Measurements from ENCODE around the gene KLHL35.
A peak's percentile ranks its signal among the peaks of the same experiment; 100 is the strongest.

The KLHL35 gene

DNA sequence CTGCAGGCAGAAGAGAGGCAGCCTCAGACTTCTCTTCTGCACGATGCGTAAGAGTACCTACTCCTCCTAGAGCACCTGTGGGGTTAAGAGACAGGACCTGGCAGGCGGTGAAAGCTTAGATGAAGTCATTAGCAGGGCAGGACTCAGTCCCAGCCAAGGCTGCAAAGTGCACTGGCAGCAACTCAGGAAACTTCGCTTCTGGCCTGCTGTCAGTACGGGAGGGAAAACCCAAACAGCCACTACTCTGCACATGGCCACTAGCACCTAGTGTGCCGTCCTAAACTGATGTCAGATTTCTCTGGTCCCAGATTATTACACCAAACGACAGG, 8.8 kb upstream of the KLHL35 start:
- DNase-seq (ENCODE audit: low read depth), result no peak

DNA sequence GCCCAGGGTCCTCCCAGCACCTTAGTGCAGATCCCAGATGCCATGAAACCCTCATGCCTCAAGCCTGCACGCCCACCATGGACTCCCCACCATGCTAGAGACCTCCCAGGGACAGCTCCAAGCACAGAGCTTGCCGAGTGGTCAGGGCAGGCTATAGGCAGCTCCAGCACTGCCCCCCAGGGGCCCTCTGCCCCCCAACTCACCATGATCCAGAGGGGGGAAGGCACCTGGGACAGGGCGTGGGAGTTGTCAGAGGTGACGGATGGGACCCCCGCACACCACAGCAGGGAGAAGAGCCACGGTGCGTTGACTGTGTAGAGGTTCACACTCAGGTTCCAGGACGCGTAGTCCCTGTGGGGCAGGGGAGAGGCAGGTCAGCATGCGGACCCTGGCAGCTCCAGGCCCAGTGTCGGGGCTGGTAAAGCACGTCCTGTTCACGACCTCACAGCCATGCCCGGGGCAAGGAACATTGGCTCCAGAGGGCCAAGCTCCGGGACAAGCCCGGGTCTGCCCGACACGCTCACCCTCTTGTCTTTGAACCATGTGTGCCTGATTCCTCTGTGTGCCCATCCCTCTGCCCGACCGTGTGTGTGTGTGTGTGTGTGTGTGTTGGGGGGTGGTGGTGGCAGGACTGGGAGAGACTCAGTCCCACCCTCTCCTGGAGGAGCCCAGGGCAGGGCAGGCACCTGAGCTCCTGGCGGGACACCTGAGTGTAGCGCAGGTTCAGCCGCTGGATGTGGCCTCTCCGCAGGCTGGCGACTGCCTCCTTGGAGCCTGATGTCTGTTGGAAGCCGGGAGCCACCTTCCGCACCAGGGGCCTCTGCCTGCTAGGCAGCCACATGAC, 8.2 kb upstream of the KLHL35 start:
- DNase-seq (ENCODE audit: low read depth), result no peak

DNA sequence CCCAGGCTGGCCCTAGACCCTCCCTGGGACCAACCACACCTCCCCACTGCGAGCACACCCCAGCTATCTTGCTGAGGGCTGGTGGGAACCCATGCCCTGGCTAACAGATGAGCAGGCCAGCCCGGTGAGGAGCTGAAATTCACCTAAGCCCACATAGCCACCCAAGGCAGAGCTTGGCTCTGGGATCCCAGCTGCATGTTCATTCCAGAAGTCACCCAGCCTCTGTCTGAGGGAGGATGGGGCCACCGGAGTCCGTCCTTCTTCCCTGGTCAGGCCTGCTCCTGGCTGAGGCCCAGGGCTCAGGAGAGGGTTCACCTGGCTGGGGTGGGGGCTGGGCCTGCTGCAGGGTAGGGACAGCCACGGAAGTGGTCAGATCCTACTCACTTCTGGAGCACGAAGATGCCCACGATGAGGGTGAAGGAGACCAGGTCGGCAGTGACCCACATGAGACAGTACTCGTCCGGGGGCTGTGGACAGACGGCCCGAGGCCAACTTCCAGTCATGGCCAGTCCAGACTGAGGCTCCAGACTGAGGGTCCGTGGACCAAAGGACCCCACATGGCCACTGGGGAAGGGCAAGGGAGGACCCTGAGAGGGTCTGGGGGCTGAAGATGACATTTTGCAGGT, 6.6 kb upstream of the KLHL35 start:
- DNase-seq (ENCODE audit: low read depth), result no peak

DNA sequence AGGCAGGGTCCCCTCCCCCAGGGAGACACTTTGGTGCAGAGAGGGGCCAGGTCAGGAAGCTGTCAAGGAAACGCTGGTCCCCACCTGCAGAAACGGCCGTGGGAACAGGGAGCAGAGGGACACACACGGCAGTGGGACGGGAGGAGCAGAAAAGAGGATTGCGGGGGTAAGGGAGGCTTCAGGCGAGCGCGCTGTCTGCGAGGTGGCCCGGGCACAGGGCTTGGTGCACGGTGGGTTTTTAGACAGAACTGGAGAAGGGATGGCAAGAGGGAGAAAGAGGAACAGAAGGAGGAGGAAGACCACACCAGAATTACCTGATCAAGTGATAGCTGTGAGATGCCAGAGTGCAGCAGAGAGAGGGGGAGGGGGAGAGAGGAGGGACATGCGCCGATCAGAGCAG, 6.0 kb upstream of the KLHL35 start:
- DNase-seq (ENCODE audit: low read depth), result no peak

GRCh38 chr11:75437966-75438659, 5.1 kb upstream of the KLHL35 start:
- no peak for DNase-seq (ENCODE audit: low read depth)

GRCh38 chr11:75436806-75437205, 3.8 kb upstream of the KLHL35 start:
- DNase-seq (ENCODE audit: low read depth), result no peak

DNA sequence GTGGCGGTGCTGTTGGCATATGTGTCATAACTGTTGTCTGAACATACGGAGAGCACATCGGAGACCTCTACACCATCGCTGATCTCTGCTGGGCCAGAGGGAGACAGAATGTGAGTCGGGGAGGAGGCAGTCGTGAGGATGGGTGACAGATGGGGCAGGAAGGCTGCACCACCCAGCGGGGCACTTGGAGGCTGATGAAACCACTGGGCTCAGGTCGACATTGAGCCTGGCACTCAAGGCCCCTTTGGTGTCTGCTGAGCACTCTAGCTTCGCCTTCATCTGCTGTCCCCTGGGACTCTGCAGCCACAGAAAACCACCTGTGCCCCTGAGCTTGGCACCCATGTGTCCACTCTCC, 2.5 kb upstream of the KLHL35 start:
- DNase-seq (ENCODE audit: low read depth), result no peak

DNA sequence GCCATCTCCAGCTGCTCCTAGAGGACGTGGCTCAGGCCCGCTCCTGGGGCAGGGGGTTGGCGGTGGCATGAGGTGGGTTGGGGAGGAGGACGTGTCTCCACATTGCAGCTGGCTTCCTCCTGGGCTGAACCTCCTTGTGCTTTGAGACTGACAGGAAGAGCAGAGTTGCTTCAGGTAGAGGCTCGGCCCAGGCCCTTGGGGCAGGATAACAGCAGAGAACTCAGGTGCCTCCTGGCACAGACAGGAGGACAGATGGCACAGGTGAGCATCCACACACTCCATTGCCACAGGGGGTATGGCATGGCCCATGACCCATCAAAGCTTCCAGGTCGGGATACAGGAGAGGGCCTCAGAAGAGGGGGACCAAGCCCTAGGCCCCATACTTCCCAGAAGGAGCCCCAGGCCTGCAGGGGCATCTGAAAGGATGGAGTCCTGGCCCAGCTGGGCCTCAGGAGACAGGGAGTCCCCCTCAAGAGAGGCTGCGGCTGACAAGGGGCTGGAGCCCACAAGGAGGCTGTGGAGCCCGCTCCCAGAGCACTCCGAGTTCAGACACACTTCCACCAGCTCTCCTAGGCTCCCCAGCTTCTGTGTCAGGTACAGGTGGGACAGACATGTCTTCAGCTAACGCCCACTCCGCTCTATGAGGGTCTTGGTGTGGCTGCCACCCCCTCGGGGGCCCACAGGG, 2.0 kb upstream of the KLHL35 start:
- no peak for DNase-seq (ENCODE audit: low read depth)

DNA sequence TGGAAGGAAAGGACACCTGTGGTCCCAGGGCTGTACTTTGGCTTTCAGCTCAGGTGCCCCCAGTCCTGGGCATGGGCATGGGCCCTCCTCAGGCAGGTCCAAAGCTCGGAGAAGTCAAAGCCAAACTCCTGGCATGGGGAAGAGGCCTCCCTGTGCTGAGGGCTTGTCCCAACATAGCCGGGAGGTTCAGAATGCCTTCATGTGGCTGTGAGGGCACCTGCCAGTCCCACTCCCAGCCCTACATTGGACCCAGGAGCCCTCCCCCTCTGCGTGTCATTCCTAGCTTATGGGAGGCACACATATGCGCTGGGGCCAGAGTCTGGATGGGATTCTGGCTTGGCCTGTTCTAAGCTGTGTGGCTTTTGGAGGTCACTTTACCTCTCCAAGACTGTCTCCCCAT, 1.0 kb upstream of the KLHL35 start:
- DNase-seq (ENCODE audit: low read depth), result no peak

GRCh38 chr11:75433443-75433842, 440 bp upstream of the KLHL35 start:
- DNase-seq (ENCODE audit: low read depth), result no peak

DNA sequence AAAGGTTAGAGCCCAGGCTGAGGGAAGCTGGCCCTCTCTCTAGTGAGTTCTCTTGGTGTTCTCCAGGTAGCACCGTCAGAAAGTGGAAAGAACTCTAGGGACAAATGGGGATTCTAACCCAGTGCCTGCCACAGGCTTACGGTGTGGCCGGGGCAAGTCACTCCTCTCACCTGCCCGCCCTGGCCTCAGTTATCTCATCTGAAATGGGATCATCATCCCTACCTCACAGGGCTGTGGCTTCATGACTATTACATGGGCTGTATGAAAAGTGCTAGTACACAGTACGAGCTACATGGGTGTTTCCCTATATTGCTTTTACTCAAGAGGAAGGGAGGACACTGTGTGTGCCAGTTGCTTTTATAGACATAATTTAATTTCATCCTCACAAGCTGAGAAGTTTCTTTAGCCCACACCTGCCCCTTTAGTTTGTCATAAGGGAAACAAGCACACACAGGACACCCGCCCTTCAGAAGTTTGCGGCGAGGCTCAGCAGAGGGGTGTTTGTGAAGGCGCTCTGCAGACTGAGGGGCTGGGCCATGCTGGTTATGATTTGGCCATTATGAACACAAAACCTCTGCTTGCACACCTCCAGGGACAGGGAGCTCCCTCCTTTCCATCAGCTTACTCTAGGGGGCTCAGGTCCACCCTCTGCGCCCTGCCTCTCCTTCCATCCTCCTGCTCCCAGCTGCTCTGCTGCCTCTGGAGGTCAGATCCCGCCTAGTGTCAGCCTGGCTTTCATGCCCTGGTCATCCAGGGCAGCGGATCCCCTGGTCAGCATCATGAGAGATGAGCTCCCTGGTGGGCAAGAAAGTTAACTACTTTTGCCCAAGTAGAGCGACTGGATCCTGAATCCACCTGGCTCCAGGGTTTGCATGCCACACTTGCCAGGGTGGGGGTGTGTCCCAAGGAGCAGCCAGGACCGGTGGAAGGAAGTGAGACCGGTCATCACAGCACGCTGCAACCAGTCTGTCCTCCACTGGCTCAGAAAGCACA, 1.2 kb downstream of the KLHL35 start:
- no peak for DNase-seq (ENCODE audit: low read depth)

DNA sequence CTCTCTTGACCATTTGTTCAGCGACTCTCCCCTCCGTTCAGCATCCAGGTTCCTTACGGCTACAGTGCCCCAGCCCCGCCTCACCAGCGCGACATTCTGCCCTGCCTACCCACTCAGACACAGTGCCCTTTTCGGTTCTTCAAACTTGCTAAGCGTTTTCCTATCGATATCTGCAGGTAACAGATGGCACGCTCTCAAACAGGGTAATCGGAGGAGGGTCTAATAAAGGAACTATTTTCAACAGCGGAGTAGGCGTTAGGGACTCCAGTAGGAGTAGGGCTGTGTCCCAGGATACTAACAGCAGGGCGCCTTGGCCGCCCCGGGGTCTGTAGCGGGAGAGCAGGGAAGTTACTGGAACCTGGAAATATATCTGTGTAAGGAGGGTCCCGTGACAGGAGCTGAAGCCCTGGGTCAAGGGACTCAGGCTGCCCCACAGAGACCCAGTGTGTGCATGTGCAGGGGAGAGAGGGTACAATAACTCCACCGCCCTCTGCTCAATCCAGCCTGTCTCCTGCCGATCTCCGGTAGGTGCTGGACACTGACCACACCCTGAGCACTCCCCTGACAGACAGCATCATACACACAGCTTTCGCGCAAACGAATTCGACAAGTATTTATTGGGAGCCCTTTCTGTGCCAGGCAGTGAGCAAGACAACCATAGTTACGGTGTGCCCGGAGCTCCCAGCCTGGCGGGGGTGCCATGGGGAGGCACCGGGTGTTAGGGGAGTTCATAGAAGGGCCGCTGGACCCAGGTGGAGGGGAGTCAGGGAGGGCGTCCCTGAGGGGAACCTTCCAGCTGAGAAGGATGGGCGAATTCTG, 2.1 kb downstream of the KLHL35 start:
- no peak for DNase-seq (ENCODE audit: low read depth)

DNA sequence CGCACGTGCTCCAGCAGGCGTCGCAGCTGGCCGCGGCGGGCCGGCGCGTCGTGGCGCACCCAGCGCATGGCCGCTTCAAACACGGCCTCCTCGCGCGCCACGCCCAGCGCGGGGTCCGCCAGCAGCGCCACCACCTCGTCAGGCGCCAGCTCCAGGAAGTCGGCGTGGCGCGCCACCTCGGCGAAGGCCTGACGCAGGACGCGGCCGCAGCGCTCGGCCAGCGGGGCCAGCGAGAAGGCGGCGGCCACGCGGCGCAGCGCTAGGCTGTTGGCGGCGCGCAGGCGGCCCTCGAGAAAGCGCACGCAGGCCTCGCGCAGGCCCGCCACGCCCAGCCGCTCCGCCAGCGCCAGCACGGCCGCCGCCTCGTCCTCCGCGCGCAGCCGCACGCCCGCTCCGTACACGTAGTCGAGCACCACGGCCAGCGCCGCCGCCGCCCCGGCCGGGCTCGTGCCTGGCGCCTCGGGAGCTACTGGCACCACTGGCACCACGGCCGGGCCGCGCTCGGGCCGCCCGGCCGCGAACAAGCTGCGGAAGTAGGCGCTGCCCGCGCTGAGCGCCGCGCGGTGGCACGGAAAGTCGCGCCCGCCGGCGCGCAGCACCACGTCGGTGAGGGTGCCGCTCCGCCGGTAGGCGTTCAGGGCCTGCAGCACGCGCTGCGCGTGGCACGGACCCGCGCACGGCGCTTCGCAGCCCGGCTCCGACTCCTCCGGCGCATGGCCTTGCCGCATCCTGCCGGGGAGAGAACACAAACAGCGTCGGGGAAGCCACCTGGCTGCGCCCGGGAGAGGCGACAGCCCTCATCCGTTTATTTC, 2.9 kb downstream of the KLHL35 start:
- DNase-seq (ENCODE audit: low read depth), result peak; percentile 16

DNA sequence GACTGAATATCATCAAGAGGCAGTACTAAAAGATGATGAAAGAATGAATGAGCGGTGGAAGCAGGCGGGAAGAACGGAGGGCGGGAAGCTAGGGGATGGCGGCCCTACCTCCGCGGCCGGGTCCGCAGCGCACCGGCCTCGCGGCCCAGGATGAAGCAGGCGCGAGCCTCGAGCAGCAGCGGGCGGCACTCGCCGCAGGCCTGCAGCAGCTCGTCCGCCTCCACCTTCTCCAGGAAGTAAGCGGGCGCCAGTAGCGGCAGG, 3.4 kb downstream of the KLHL35 start:
- DNase-seq (ENCODE audit: low read depth), result no peak

- no peak for DNase-seq (ENCODE audit: low read depth)
These were observed 3.9 kb downstream of the KLHL35 start for GRCh38 chr11:75428989-75429640.

DNA sequence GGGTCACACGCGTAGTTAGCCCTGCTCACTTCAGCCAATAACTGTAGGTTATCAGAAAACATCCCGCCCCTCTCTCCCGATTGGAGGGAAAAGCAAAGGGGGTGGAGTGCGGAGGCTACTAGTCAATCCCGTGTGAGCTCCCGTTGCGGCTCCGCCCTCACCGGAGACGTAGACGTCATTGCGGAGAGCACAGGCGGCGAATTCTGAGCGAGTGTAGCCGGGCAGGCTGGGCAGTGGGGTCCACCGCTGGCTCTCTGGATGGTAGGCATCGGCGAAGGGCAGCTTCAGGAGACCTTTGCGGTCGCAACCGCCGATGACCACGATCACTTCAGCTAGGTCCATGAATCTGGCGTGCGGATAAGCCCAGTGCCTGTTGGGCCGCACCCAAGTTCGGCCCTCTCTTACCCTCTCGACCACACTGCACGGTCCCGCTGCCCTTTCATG, 4.7 kb downstream of the KLHL35 start:
- DNase-seq (ENCODE audit: low read depth), result peak; percentile 30

DNA sequence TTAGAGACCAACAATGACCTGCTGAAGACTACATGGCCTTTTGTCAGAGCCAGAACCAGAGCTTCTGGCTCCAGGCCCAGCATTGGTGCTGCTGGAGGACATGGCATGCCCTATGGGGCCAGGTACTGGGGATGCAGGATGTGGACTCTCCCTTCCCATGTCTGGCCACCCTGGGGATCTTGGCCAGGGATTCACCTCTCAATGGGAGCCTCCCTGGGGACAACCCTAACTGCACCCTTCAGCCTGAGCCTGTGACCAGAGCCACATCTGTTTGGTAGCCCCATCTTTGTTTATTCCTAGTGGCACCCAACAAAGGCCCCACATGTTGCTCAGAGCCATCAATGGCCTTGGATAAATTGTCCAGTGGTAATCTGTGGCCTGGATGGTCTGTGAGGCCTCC, 5.8 kb downstream of the KLHL35 start:
- no peak for DNase-seq (ENCODE audit: low read depth)

DNA sequence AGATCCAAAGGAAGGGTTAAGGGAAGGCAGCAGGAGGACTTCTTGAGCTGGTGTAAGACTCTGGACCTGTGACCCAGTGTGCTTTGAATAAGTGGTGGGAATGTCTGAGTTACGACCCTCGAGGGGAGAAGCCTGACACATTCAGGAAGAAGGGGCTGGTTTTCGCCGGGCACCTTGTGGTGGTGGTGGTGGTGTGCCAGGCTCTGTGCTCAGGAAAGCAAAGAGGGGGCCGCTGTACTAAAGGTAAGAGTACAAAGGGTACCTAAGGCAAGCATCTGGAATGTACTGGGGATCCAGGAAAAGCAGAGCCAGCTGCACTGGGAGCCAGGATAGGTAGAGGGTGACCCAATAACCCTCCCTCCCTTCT, 6.3 kb downstream of the KLHL35 start:
- DNase-seq (ENCODE audit: low read depth), result no peak

- no peak for DNase-seq (ENCODE audit: low read depth)
These were observed 7.6 kb downstream of the KLHL35 start for GRCh38 chr11:75425422-75425821.

- DNase-seq (ENCODE audit: low read depth), result no peak
These were observed 8.6 kb downstream of the KLHL35 start for GRCh38 chr11:75424396-75424795.

All from activated gamma-delta T cell treated with anti-CD3 and anti-CD28 coated beads, Interleukin-2, amount 50 U/mL, for 16 hours (primary cell).